GM21717 (cell line): ENCODE data around the gene RAB4A.

ENCODE experiments used
- ATAC-seq: cut with Tn5 transposase; IDR thresholded peaks from one replicate; pipeline ENCODE4 v1.9.1; 2021; ENCODE audit warnings: mild to moderate bottlenecking, moderate library complexity; ENCODE audit not compliant: unreplicated experiment

RAB4A gene

GRCh38 chr1:229270547-229271447, at the start of gene RAB4A:
TSS of gene RAB4A (plus strand) at chr1:229271111. CDS start at chr1:229271340, 229 bp downstream.
- peak; percentile 86 for ATAC-seq

GRCh38 chr1:229222081-229222480, 48.8 kb upstream of the RAB4A start:
- no peak for ATAC-seq

GRCh38 chr1:229223498-229223897, 47.4 kb upstream of the RAB4A start:
- ATAC-seq = no peak

- no peak for ATAC-seq
Measured at GRCh38 chr1:229224308-229224707, 46.6 kb upstream of the RAB4A start.

GRCh38 chr1:229225331-229225782, 45.6 kb upstream of the RAB4A start:
- no peak for ATAC-seq

- no peak for ATAC-seq
Measured at GRCh38 chr1:229226796-229227195, 44.1 kb upstream of the RAB4A start.

- no peak for ATAC-seq
Measured at GRCh38 chr1:229227298-229227919, 43.5 kb upstream of the RAB4A start.

- no peak for ATAC-seq
Measured at GRCh38 chr1:229228522-229228921, 42.4 kb upstream of the RAB4A start.

- ATAC-seq = no peak
Measured at GRCh38 chr1:229229137-229229720, 41.7 kb upstream of the RAB4A start.

GRCh38 chr1:229229721-229230139, 41.2 kb upstream of the RAB4A start:
- ATAC-seq = no peak

- peak; percentile 68 for ATAC-seq
Measured at GRCh38 chr1:229230140-229230892, 40.6 kb upstream of the RAB4A start.

- ATAC-seq = no peak
Measured at GRCh38 chr1:229230893-229231753, 39.8 kb upstream of the RAB4A start.

GRCh38 chr1:229231754-229232119, 39.2 kb upstream of the RAB4A start:
- no peak for ATAC-seq

- no peak for ATAC-seq
Measured at GRCh38 chr1:229234870-229235472, 35.9 kb upstream of the RAB4A start.

GRCh38 chr1:229237320-229237719, 33.6 kb upstream of the RAB4A start:
- no peak for ATAC-seq

GRCh38 chr1:229238231-229238630, 32.7 kb upstream of the RAB4A start:
- ATAC-seq = no peak

- ATAC-seq = no peak
Measured at GRCh38 chr1:229238674-229239415, 32.1 kb upstream of the RAB4A start.

GRCh38 chr1:229240532-229240931, 30.4 kb upstream of the RAB4A start:
- ATAC-seq = no peak

GRCh38 chr1:229241390-229241789, 29.5 kb upstream of the RAB4A start:
- ATAC-seq = no peak
